NCI-H1417 treated with DMSO at 0.1 percent for 48 hours (cell line): ENCODE data around the gene EHD1.

ENCODE experiments used
- DNase-seq: peaks from one replicate; lab custom pipeline; 2025; lab: John Stamatoyannopoulos, UW

EHD1 gene

GRCh38 chr11:64872790-64873488 lies 5.5 kb downstream of the EHD1 start:
- DNase-seq = no peak

GRCh38 chr11:64871492-64871891 lies 6.9 kb downstream of the EHD1 start:
- no peak for DNase-seq

- no peak for DNase-seq
Observed at GRCh38 chr11:64870893-64871466, 7.4 kb downstream of the EHD1 start.

GRCh38 chr11:64870176-64870892 lies 8.1 kb downstream of the EHD1 start:
- DNase-seq = no peak

- DNase-seq = no peak
Observed at GRCh38 chr11:64869571-64870175, 8.7 kb downstream of the EHD1 start.

- DNase-seq = no peak
Observed at GRCh38 chr11:64868904-64869570, 9.4 kb downstream of the EHD1 start.

- no peak for DNase-seq
Observed at GRCh38 chr11:64867748-64868462, 10.5 kb downstream of the EHD1 start.

- no peak for DNase-seq
Observed at GRCh38 chr11:64866173-64866491, 12.3 kb downstream of the EHD1 start.

- DNase-seq = no peak
Observed at GRCh38 chr11:64865286-64866172, 12.9 kb downstream of the EHD1 start.

- DNase-seq = no peak
Observed at GRCh38 chr11:64864473-64865285, 13.7 kb downstream of the EHD1 start.

GRCh38 chr11:64864135-64864472 lies 14.3 kb downstream of the EHD1 start:
- DNase-seq = no peak

GRCh38 chr11:64863391-64864060 lies 14.9 kb downstream of the EHD1 start:
- no peak for DNase-seq

- no peak for DNase-seq
Observed at GRCh38 chr11:64862987-64863390, 15.4 kb downstream of the EHD1 start.

- no peak for DNase-seq
Observed at GRCh38 chr11:64861227-64861975, 17.0 kb downstream of the EHD1 start.

GRCh38 chr11:64859542-64860414 lies 18.6 kb downstream of the EHD1 start:
- DNase-seq = no peak

- DNase-seq = no peak
Observed at GRCh38 chr11:64858467-64859263, 19.8 kb downstream of the EHD1 start.

- DNase-seq = no peak
Observed at GRCh38 chr11:64857485-64857884, 20.9 kb downstream of the EHD1 start.
